Tibial nerve (tissue), 4 donors: Measurements from ENCODE around the gene METAP1D. TPM values are rescaled to one million over a fixed set of nuclear protein-coding genes. Genes with fewer than 3 reads are reported as not detected.
"Not testable (repeated sequence)": the region's sequence is repeated elsewhere in the genome, so short reads cannot be mapped to it uniquely, and the experiment has no call there.

ENCODE experiments used
- DNase-seq, 2 donors: peaks; one replicate each; pipeline ENCODE4 v3.0.0-alpha.2; 2019; ENCODE audit warnings: low spot score in 2 of 2
- H3K27ac ChIP-seq, 4 donors: fragments of 200-600 bp; sonication (generic) in 3 of 4; one replicate each; pipeline ENCODE4 v1.5.1; 2017 to 2019; ENCODE audit warnings: mild to moderate bottlenecking in 1 of 4
- H3K27me3 ChIP-seq, 2 donors: fragments of 200-600 bp; sonication (generic) in 1 of 2; one replicate each; pipeline versions ENCODE4 v1.5.1 to v1.6.0; 2017 to 2019
- H3K36me3 ChIP-seq, 3 donors: fragments of 200-600 bp; sonication (generic); one replicate each; pipeline ENCODE4 v1.5.1; 2018 to 2019
- H3K4me1 ChIP-seq, 4 donors: fragments of 200-600 bp; sonication (generic) in 3 of 4; one replicate each; pipeline ENCODE4 v1.5.1; 2017 to 2019
- H3K4me3 ChIP-seq, 4 donors: fragments of 200-600 bp; sonication (generic) in 3 of 4; one replicate each; pipeline ENCODE4 v1.5.1; 2017 to 2019; ENCODE audit warnings: mild to moderate bottlenecking in 1 of 4, moderate library complexity in 1 of 4
- H3K9me3 ChIP-seq, 4 donors: fragments of 200-600 bp; sonication (generic) in 3 of 4; one replicate each; pipeline ENCODE4 v1.5.1; 2017 to 2019
- CTCF ChIP-seq, 5 experiments: fragments of 200-600 bp in 3 of 5; fragments of 450-650 bp in 2 of 5; sonication (generic) in 3 of 5; IDR thresholded peaks; one replicate each; pipeline ENCODE4 v1.5.1; 2016 to 2019; ENCODE audit warnings: antibody characterized with exemption in 5 of 5, mild to moderate bottlenecking in 3 of 5, moderate library complexity in 2 of 5
- EP300 ChIP-seq, 2 donors: sonication (generic); formaldehyde crosslinking; IDR thresholded peaks; one replicate each; pipeline ENCODE4 v1.6.1; 2017; ENCODE audit warnings: antibody characterized with exemption in 2 of 2, mild to moderate bottlenecking in 1 of 2
- POLR2A ChIP-seq, 2 donors: fragments of 450-650 bp; IDR thresholded peaks; one replicate each; pipeline ENCODE4 v1.6.1; 2017; ENCODE audit warnings: antibody characterized with exemption in 2 of 2, mild to moderate bottlenecking in 2 of 2, moderate library complexity in 2 of 2
- WGBS, 2 donors: methylation state at CpG; one replicate each; pipeline ENCODE4 v1.1.5; 2018; 5-methylcytosine and 5-hydroxymethylcytosine counted together
- total RNA-seq, 4 donors: library from RNA; depleted of rRNA; stranded (reverse); fragments of >200 nt; gene quantifications; one replicate each; pipeline ENCODE4 v1.1.0, GENCODE V29; 2016

The METAP1D gene
- total RNA-seq, 4 donors from 2014 or later, result 9.4 to 28.4 (median 14.7) TPM

GRCh38 chr2:172050479-172051125 lies 50.8 kb downstream of the METAP1D start:
- WGBS, 2 donors, result 42 to 48% methylated on average over 1 of the region's 1 CpG
- Histone ChIP-seq H3K9me3 (no peaks in the 10 kb centered on the region), H3K36me3 (no peaks in the 10 kb centered on the region), H3K27ac (peak overlapping the region in 2 of 4 donors; percentile 4 to 21), H3K27me3 (no peaks in the 10 kb centered on the region), H3K4me3 (no peak overlapping the region), H3K4me1 (peaks cover 0 to 29% (median 6%) of the 10 kb centered on the region in 4 donors)
- no peak for DNase-seq
- TF ChIP-seq CTCF (IDR thresholded peaks at IDR 0.05) (no peak), POLR2A (IDR thresholded peaks at IDR 0.05) (no peak), EP300 (IDR thresholded peaks at IDR 0.05) (no peak)

GRCh38 chr2:172052000-172052983 lies 52.5 kb downstream of the METAP1D start:
- WGBS, 2 donors, result 24 to 28% methylated on average over 4 of the region's 4 CpGs
- no peak for TF ChIP-seq EP300 (IDR thresholded peaks at IDR 0.05)
- TF ChIP-seq CTCF (IDR thresholded peaks at IDR 0.05), result no peak
- TF ChIP-seq POLR2A (IDR thresholded peaks at IDR 0.05), result no peak
- DNase-seq, result no peak
- H3K36me3 ChIP-seq, result no peaks in the 10 kb centered on the region
- peaks cover 0 to 29% (median 6%) of the 10 kb centered on the region in 4 donors for H3K4me1 ChIP-seq
- no peak overlapping the region for H3K27ac ChIP-seq
- no peak overlapping the region for H3K4me3 ChIP-seq
- no peaks in the 10 kb centered on the region for H3K9me3 ChIP-seq
- H3K27me3 ChIP-seq, result no peaks in the 10 kb centered on the region

GRCh38 chr2:172053486-172053885 lies 53.7 kb downstream of the METAP1D start:
- no peak overlapping the region for H3K27ac ChIP-seq
- 79 to 83% methylated on average over 1 of the region's 1 CpG for WGBS, 2 donors

GRCh38 chr2:172056293-172056692 lies 56.5 kb downstream of the METAP1D start:
- Histone ChIP-seq H3K27ac (no peak overlapping the region), H3K4me1 (peaks cover 0 to 12% (median 6%) of the 10 kb centered on the region in 4 donors), H3K4me3 (no peak overlapping the region), H3K36me3 (no peaks in the 10 kb centered on the region), H3K27me3 (no peaks in the 10 kb centered on the region), H3K9me3 (no peaks in the 10 kb centered on the region)
- WGBS, 2 donors, result 91 to 100% methylated on average over 2 of the region's 2 CpGs
- DNase-seq, result no peak
- TF ChIP-seq CTCF (IDR thresholded peaks at IDR 0.05) (no peak), POLR2A (IDR thresholded peaks at IDR 0.05) (no peak), EP300 (IDR thresholded peaks at IDR 0.05) (no peak)

More at GRCh38 chr2:172053486-172053885, 53.7 kb downstream of the METAP1D start:
- Histone ChIP-seq H3K9me3 (no peaks in the 10 kb centered on the region), H3K4me3 (no peak overlapping the region), H3K27me3 (no peaks in the 10 kb centered on the region), H3K4me1 (peaks cover 0 to 29% (median 6%) of the 10 kb centered on the region in 4 donors), H3K36me3 (no peaks in the 10 kb centered on the region)
- no peak for DNase-seq
- TF ChIP-seq CTCF (IDR thresholded peaks at IDR 0.05), result no peak
- TF ChIP-seq EP300 (IDR thresholded peaks at IDR 0.05), result no peak
- no peak for TF ChIP-seq POLR2A (IDR thresholded peaks at IDR 0.05)

- Histone ChIP-seq H3K27me3 (no peaks in the 10 kb centered on the region), H3K4me3 (no peak overlapping the region), H3K27ac (no peak overlapping the region), H3K9me3 (no peaks in the 10 kb centered on the region), H3K4me1 (no peaks in the 10 kb centered on the region), H3K36me3 (peaks cover 0 to 8% (median 0%) of the 10 kb centered on the region in 3 donors)
- TF ChIP-seq POLR2A (IDR thresholded peaks at IDR 0.05) (no peak), CTCF (IDR thresholded peaks at IDR 0.05) (no peak), EP300 (IDR thresholded peaks at IDR 0.05) (no peak)
- DNase-seq, result no peak
- 95 to 97% methylated on average over 5 of the region's 5 CpGs for WGBS, 2 donors
Measured at GRCh38 chr2:172058660-172059059, 58.9 kb downstream of the METAP1D start.

GRCh38 chr2:172060118-172060517 lies 60.4 kb downstream of the METAP1D start:
- 91 to 95% methylated on average over 5 of the region's 5 CpGs for WGBS, 2 donors
- DNase-seq, H3K9me3 ChIP-seq, H3K27me3 ChIP-seq, H3K4me1 ChIP-seq, H3K27ac ChIP-seq, H3K4me3 ChIP-seq, H3K36me3 ChIP-seq: not testable (repeated sequence)
